Measurements from ENCODE around the gene PGAP2. TPM values are rescaled to one million over a fixed set of nuclear protein-coding genes. Genes with fewer than 3 reads are reported as not detected.

Gene PGAP2
- 11.7 and 17.2 TPM in 2 replicates for total RNA-seq

GRCh38 chr11:3807909-3808860, at the start of gene PGAP2:
Gene PGAP2, plus strand, starts transcription at chr11:3808560. Its CDS starts 2,700 bp downstream, at chr11:3811260.

DNA sequence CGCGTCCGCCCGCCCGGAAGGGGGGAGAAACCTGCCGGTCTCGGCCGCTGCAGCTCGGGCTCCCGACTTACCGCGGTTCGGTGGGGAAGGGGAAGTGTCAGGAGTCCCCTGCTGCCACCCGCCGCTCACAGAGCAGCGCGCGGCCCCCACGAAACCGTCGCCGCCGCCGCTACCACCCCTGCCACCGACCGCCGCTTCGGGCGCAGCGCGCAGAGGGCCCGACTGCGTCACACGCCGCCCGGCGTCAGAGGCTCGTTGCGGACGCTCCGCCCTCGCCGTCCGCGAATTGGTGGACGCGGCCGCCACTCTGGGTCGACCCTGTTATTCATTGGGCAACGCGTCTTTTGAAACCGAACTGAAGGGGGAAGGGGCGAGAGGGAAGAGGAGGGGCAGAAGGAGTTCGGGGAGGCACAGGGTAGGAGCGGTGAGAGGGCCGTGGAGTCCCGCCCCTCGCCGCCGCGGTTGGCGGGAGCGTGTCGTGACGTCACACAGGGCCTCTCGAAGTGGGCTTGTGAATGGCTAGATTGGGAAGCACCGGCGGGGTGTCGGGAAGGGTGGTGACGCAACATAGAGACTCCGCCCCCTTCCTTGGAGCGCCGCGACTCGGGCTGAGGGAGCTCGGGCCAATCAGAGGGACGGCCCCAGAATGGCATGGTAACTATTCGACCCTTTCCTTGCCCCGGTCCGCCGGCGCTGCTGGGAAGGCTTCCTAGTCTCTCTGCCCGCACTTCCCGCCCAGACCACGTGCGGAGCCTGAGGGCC, 10.8 kb upstream of the PGAP2 start, which contains the start of gene NUP98:
Gene NUP98, minus strand, starts transcription at position 226 of the 762 bp plus-strand sequence. CDS start 15,437 bp downstream, outside the sequence.

DNA sequence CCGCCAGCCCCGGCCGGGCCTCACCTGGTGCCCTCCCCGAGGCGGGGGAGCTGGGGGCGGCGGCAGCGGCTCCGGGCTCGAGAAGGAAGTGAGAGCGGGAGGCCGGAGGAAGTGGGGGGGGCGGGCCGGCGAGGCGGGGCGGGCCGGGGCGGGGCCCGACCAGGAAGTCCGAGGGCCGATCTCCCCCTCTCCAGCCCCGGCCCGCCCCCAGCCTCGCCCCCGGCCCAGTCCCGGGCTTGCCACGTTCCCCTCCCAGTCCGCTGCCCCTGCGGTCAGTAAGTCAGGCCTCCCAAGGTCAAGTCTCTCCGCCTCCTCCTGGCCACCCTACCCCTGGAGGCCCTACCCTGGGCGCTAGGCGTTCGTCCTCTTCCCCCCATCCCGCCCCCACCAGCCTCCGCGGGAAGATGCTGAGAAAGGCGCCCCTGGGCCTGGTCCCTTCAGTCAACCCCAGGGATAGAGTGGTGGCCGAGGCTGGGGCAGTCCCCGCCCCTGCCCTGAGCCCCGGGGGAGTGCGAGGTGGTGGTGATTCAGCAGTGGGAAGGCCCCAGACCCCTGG, 32.6 kb downstream of the PGAP2 start, which contains the start of gene RHOG:
Gene RHOG, minus strand, starts transcription at position 90 of the 556 bp plus-strand sequence. CDS start 12,821 bp downstream, outside the sequence.

DNA sequence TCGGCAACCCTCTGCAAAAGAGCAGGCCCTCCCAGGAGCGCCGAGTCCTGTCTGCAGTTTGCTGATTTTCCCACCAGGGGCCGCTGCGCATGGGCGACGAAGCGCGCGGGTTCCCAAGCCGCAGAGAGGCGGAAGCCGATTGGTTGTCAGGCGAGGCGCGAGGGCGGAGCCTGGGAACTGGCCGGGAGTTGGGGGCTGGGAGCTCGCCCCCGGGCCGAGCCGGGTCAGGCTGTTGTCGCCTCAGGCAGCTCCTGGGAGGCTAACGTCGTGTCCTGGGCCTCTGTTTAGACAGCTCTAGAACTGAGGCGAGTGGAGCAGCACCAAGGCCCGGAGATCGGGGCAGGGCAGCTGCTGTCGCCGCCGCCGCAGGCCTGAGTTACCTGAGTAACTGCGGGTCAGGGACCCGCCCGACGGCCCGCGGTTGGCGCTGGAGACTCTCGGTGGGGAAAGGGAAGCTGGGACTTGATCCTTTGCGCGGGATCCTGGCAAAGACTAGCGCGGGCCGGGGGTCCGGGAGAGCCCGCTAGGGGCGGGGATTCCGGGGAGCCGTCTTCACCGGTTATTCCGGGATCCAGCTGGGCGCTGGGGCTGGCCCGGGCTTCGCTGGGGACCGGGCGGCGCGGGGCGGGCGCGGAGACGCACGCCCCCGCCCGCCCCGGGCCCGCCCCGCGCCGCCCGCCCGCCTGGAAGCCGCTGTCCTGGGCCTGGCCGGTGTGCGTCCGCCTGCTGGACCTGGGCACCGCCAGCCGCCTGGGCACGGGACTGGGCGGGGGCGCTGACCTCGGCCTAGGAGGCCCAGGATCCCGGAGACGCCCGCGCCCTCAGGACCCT, 46.8 kb downstream of the PGAP2 start, which contains the start of gene STIM1:
Gene STIM1, plus strand, starts transcription at position 688 of the 831 bp plus-strand sequence. CDS start 607 bp downstream, outside the sequence.

Other genes with a start within 250 kb of the PGAP2 start
- gene ART5, start 166.6 kb upstream of the PGAP2 start, total RNA-seq = 0.16 and 0.34 TPM in 2 replicates
- gene ART1, start 163.4 kb upstream of the PGAP2 start, total RNA-seq = not detected in 2 replicates
- gene CHRNA10, start 137.2 kb upstream of the PGAP2 start, total RNA-seq = 0.43 and 0.47 TPM in 2 replicates
- 52.9 and 61.0 TPM in 2 replicates for gene NUP98, start 11.0 kb upstream of the PGAP2 start, total RNA-seq
- 7.2 and 8.4 TPM in 2 replicates for gene RHOG, start 32.4 kb downstream of the PGAP2 start, total RNA-seq
- 26.3 and 56.6 TPM in 2 replicates for gene STIM1, start 47.1 kb downstream of the PGAP2 start, total RNA-seq